HG03196 (cell line): ENCODE data around the gene HIP1R.

Experiments
- ATAC-seq: cut with Tn5 transposase; IDR thresholded peaks from one replicate; pipeline ENCODE4 v1.9.1; 2021; ENCODE audit not compliant: unreplicated experiment

The HIP1R gene

GRCh38 chr12:122834104-122834920 lies 945 bp upstream of the HIP1R start:
- ATAC-seq = no peak

DNA sequence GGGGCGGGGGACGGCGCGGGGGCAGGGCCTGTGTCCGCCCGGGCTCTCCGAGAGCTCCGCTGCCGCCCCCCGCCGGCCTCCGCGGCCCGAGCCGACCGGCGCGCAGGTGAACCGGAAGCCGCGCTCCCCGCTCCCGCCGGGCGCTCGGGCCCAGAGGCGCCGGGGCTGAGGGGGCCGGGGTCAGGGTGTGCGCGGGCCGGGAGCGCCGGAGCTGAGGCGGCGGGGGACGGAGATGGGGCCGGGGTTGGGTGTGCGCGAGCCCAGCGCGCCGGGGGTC lies 431 bp downstream of the HIP1R start:
- ATAC-seq = no peak

GRCh38 chr12:122836027-122836921 lies 1.0 kb downstream of the HIP1R start:
- ATAC-seq = no peak

DNA sequence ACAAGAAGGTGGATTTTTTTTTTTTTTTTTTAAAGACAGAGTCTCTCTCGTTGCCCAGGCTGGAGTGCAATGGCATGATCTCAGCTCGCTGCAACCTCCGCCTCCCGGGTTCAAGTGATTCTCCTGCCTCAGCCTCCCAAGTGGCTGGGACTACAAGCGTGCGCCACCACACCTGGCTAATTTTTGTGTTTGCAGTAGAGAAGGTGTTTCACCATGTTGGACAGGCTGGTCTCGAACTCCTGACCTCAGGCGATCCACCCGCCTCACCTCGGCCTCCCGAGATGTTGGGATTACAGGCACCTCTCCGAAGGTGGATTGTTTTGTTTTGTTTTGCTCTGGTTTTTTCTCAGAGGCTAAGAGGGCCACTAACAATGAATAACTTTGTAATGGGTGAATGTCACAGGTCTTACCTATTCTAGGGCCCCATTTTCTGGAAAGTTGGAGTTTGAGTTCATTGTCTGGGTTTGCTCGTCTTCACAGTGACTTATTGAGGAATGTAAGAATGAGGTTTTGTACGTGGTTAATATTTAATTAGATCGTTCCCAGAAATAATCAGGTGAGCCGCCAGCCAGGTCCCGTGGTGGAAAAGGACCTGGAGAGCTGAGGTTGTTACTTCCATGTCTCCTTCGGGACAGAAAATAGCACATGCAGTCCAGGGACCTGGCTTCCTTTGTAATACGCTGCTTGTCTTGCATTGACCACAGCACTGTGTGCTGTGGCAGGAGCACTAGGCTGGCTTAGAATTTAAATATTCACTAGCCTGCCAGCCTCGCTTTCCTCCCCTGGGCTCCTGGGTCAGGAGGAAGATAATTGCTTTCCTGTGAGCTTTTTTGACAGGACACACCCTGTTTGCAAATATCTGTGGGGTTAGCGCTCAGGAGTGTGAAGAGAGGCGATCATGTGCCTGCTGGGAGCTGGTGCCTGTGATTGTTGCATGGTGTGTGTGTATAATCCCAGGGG lies 2.3 kb downstream of the HIP1R start:
- ATAC-seq = no peak

GRCh38 chr12:122838841-122839240 lies 3.6 kb downstream of the HIP1R start:
- no peak for ATAC-seq

GRCh38 chr12:122839907-122840554 lies 4.8 kb downstream of the HIP1R start:
- no peak for ATAC-seq

DNA sequence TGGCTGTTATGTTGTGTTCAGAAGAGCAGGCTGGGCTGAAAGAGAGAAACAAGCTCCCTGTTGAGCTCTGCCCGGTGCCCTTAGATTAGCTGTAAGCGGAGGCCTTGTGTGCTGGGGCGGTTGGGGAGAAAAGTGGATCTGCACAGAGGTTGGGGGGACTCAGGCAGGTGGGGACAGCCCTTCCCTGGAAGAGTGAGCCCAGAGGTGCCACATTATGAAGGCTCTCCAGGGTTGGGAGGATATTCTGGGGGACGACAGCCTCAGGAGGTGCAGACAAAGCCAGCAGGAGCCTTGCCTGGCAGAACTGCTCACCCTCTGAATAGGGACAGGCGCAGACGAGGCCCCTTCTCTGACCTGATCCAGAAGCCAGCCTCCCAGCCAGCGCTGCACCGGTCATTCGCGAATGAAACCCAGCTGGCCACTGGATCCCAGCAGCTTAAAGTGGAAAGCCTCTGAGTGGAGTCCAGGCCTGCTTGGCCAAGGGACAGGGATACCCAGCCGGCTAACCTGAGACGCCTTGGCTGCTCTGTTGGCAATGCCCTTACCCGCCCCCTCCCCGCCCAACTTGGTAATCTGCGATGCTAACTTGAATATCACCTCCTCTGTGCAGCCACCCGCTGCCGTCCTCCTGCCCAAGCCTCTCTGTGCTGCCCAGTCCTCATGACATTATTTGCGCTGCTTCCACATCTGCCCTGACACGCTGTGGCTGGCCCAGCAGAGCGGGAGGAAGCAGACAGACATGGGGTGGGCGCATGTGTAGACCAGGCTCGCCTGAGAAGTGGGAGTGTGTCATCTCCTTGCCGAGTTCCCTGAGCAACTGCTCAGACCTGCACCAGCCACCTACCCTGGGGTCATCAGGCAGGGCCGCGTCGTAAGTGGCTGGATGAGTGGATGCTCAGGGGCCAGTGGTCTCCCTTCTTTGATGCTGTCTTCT lies 5.6 kb downstream of the HIP1R start:
- ATAC-seq = no peak

- ATAC-seq = no peak
These were observed 6.5 kb downstream of the HIP1R start for GRCh38 chr12:122841544-122842321.

GRCh38 chr12:122842505-122843405 lies 7.5 kb downstream of the HIP1R start:
- ATAC-seq = no peak

GRCh38 chr12:122843455-122843854 lies 8.2 kb downstream of the HIP1R start:
- ATAC-seq = no peak

GRCh38 chr12:122844366-122844971 lies 9.2 kb downstream of the HIP1R start:
- ATAC-seq = no peak

DNA sequence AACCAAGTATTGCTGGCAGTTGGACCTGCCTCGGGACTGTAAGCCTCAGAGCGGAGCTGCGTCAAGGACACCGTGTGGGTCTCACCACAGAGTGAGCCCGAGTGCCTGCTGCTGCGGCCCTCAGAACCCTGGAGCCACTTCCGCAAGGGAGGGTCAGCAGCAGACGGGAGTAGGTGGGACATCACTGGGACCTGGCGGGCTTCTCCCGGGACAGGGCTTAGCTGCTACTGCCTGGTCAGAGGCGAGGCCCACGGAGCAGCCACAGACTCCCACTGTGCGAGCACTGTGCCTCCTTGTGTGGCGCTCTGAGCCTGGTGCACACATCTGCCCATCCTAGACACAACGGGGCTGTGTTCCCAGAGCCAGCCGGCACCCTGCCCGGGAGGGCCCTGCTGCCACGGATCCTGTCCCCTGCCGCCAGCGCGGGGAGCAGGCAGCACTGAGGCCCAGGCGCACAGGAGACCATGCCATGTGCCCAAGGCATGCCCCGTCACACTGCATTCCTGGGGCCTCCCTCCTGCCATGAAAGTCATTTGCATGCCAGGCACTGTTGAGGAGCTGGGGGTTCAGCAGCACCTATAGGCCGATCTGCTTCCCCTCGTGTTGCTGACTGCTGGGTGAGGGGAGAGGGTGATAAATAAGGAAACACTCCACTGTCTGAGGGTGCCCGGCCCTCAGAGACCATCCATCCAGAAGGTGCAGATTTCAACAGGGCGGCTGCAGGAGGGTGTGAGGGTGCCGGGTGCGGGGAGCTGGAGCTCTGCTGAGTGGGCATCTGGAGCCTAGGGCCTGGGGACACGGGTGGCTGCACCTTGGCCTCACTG lies 10.0 kb downstream of the HIP1R start:
- no peak for ATAC-seq

DNA sequence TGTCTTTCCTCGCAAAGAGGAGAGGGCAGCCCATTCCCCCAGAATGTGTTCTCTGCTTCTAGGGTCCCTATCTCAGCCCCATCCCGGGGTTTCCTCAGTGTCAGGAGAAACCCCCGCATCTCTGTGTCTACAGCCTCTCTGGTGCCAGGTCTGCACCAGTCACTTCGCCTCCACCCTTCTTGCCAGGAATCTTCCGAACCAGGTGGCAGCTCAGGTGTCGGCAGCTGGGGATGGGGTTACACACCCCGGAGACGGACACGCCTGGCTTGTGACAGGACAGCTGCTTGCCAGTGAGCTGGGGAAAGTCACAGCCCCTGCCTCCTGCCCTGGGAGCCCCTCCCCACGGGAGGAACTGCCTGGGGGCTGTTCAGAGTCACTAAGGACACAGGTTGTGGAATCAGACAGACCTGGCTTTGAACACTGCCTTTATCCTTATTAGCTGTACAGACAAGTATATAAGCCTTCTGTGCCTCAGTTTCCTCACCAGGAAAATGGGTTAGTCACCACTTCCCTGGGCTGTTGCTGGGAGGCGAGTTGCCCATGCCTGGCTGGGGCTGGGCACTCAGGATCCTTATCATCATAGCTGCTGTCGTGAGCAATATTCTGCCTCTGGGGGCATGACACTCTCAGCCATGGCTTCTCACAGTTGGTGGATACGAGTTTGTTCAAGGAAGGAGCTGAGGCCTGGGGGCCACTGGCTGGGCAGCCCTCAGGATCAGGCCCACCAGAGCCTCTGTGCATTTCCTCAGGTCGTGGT lies 10.8 kb downstream of the HIP1R start:
- ATAC-seq = no peak

DNA sequence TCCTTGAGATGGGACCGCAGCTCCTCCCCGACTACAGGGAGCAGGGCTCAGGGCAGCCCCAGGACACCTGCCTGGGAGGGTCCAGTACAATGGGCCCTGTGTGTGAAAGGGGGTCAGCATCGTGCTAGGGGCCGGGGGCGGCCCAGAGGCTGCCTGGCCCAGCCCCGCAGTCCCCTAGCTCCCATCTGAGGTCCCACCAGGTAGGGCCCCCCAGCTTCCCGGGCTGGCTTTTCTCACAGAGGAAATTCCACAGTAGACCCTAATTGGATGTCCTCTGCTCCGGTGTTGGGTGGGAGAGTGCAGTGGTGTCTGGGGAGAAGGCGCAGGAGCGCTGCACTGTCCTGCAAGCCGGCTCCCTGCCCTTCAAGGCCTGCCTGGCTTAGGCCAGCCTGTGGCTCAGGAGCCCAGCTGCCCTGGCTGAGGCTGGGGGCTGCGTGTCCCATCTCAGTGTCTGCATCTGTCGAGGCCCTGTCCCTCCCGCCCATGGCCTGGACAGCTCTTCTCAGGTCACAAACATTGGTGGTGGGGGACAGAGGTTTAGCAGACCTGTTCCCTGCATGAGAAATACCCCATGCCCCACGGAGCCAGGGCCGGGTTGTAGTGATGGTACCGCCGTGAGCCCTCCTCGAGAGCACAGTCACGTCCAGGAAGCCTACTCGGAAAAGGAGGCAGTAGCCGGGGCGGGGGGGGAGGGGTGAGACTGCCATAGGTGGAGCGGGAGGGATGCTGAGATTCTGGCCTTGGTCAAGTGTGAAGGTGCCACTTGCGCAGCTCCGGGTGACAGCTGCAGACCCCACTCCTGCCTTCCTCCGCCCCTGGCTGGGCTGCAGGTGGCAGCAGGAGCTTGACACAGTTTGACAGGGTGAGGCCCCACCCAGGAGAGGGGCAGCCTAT lies 11.6 kb downstream of the HIP1R start:
- ATAC-seq = no peak

- ATAC-seq = no peak
These were observed 12.2 kb downstream of the HIP1R start for GRCh38 chr12:122847516-122847836.
